ENCODE results near the gene ODF4.

The ODF4 gene, protein sequence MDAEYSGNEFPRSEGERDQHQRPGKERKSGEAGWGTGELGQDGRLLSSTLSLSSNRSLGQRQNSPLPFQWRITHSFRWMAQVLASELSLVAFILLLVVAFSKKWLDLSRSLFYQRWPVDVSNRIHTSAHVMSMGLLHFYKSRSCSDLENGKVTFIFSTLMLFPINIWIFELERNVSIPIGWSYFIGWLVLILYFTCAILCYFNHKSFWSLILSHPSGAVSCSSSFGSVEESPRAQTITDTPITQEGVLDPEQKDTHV

DNA sequence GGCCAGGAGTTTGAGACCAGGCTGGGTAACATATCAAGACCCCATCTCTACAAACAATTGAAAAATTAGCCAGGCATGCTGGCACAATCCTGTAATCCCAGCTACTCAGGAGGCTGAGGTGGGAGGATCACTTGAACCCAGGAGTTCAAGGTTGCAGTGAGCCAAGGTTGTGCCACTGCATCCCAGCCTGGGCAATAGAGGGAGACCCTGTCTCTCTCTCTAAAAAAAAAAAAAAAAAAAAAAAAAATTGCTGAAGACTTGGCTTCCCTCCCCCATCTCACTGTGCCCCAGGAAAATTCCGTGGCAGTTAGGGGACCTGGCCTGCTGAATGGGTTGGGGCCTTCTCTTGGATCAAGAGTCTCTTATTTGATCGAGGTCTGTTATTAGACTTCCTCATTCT is at the start of gene ODF4:
Gene ODF4, plus strand, starts transcription at position 301 of the 400 bp plus-strand sequence. CDS start 212 bp downstream, outside the sequence.
- DNase-seq (ENCODE audit: low spot score): no peak

DNA sequence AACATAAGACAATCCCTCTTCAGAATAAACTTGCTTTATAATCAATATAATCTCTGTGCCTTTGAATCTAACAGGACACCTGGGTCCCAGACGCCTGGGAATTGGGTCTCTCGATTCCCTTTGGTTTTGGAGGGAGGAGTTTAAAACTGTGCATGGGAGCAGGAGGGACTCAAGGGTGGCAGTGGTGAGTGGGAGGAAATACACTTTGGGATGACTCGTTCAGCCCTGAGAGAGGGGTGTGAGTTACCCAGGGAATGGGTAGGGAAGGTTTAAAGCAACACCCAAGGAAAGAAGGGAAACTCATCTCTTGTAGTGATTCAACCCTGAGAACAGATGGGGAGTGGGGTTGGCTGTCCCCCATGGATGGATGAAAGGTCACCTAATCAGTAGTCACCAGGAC is 49.6 kb upstream of the ODF4 start:
- no peak for DNase-seq (ENCODE audit: low spot score)

DNA sequence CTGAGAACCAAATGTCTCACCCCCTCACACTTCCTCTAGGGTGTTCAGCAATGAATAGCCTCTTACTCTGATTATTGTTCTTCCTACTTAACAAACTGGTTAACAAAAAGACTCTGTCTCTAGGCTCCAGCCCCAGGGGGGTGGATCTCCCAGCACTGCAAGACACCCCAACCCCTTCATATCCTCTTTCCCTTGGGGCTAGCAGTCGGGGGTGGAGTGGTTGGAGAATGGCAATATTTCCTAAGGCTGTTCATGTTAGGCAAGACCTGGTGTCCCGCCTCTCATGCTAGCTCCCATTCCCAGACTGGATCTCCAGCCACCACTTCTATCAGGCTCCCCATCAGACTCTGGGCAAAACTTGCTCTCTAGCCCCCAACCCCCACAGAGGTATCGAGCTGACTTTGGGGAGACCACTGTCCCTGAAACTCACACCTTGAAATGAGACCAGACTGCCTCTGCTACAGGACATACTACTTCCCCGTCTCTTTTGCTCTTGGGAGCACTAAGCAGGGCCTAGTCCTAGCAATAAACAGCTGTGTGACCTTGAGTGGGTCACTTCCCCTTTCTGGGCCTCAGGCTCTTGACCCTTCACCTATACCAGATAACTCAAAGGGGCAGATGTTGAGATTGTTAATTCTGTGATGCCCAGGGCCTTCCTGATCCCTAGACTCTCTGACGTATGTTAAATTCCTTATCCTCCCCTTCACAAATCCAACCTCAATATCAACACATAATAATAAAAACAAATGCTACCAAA is 46.8 kb upstream of the ODF4 start:
- DNase-seq (ENCODE audit: low spot score): no peak

DNA sequence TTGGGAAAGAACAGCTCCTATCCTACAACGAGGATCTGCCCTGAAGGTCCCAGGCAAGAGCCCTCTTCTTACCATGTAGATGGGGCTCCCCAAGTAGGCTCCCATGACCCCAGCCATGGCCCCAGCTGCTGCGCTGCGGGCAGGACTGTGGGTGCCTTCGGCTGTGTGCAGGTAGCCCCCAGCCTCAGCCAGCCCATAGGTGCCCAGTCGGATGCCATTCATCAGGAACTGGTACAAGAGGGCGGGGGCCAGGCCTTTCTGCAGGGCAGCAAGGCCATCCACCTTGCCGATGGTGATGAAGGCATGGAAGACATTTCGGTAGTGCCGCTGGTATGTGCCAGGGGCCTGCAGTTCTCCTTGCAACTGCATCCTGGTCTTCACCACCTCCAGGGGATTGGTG is 45.3 kb upstream of the ODF4 start:
- no peak for DNase-seq (ENCODE audit: low spot score)

DNA sequence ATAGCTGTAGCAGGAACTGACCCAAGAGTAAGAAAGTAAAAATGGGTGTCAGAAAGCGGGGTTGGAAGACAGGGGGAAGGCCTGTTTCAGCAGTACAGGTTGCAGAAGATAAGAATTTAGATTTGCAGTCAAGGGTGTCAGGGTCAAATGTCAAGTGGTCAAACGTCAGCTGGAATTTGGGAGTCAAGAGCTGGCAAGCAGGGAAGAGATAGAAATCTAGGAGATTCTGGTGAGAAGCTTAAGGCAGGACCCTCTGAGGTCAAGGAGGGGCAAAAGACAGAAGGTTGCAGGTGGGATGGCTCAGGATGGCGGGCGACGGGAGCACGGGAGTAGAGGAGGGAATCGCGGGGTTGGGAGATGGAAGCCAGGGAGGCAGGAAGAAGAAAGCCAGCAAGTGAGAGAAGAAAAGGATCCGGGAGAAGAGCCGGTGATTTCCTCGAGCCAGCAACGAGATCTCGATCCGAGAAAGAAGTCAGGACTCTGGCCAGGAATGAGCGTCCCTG is 44.8 kb upstream of the ODF4 start:
- no peak for DNase-seq (ENCODE audit: low spot score)

DNA sequence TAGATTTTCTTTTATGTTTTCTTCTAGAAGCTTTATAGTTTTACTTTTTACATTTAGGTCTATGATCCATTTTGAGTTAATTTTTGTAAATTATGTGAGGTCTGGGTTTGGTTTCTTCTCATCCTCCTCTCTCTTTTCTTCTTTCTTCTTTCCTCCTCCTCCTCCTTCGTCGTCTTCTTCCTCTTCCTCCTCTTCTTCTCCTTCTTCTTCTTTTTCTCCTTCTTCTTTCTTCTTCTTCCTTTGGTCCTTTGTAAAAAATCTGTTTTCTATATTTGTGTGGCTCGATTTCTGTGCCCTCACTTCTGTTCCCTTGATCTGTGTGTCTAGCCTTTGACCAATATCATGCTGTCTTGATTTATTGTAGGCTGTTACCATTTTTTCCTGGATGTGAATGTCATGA is 39.4 kb upstream of the ODF4 start:
- no peak for DNase-seq (ENCODE audit: low spot score)

DNA sequence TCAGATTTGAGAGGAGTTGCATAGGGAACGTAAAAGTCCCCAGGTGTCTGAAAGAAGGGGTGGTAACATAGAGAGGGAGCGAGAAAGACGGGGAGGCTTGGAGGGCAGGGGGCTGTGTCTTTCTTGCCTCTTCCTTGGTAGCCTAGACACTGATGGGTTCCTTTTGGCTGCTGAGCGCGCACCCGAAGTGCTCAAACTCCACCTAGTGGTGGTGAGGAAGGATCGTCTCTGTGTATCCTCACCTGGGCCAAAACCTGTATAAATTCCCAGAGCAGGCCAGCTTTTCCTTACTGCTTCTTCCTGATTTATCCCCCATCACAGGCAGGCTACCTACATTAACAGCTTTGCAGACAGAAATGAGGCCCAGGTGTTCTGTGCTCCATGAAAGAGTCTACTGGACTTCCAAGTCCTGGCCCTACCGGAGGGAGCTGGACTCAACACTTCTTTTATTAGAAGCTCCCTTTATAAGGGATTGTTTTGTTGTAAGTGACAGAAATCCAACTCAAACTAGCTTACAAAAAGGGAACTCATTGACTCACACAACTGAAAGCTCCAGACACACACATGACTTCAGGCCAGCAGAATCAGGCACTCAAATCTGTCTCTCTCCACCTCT is 38.9 kb upstream of the ODF4 start:
- DNase-seq (ENCODE audit: low spot score): peak; percentile 70

DNA sequence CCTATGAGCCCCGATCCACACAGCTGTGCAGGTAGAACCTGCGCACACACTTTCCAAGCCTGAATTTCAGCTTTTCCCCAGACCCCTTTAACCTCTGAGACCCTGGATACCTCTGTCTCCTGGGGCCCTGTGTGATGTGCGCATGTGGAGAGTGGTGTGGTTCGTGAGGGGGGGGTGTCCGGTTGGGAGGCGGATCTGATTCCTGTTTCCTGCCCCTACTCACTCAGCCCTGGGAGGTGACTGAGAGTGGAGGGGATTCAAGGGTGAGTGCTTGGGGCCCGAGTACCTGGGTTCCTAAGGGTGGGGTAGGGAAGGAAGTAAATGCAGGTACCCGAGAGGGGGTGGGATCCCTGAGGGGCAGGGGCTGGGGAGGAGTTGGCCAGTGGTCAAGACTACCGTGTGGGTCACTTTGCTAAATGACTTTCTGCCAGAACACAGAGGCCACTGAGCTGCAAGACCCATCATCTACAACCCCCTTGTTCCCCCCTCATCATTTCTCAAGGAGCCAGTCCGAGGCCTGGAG is 29.0 kb upstream of the ODF4 start:
- DNase-seq (ENCODE audit: low spot score): no peak

DNA sequence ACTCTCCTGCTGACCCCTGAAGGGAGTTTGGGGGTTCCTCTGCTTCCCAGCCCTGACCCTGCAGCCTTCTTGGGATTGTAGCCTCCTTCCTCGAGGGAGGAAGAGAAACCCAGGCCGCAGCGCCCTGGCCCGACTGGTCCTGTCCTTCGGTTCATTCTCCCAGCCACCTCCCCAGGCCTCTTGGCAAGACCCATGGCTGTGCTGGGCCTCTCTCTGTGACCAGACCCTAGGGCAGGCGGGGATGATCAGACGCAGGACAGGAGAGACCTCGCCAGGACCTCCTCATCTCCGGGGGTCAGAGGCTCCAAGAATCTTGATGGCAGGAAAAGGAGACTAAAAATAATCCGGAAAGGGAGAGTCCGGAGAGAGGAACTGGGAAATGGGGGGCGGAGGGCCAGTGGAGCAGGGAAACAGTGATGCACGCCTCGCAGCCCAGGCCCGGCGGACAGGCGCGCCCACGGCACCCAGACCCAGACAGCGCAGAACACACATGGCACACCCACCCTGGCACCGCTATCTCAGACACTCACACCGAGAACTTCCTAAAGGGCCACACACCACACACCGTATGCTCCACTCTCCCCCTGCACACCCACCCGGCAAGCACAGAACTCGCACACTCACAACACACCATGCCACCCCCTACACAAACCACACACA is 28.4 kb upstream of the ODF4 start:
- no peak for DNase-seq (ENCODE audit: low spot score)

DNA sequence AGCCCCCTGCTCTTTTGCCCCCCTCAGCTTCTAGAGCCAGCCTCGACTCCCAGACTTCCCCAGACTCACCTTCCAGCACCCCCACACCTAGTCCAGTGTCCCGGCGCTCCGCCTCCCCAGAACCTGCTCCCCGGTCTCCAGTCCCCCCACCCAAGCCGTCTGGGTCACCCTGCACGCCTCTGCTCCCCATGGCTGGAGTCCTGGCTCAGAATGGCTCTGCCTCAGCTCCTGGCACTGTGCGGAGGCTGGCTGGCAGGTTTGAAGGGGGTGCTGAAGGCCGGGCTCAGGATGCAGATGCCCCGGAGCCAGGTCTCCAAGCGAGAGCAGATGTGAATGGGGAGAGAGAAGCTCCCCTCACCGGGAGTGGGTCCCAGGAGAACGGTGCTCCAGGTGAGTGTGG is 27.4 kb upstream of the ODF4 start:
- DNase-seq (ENCODE audit: low spot score): no peak

DNA sequence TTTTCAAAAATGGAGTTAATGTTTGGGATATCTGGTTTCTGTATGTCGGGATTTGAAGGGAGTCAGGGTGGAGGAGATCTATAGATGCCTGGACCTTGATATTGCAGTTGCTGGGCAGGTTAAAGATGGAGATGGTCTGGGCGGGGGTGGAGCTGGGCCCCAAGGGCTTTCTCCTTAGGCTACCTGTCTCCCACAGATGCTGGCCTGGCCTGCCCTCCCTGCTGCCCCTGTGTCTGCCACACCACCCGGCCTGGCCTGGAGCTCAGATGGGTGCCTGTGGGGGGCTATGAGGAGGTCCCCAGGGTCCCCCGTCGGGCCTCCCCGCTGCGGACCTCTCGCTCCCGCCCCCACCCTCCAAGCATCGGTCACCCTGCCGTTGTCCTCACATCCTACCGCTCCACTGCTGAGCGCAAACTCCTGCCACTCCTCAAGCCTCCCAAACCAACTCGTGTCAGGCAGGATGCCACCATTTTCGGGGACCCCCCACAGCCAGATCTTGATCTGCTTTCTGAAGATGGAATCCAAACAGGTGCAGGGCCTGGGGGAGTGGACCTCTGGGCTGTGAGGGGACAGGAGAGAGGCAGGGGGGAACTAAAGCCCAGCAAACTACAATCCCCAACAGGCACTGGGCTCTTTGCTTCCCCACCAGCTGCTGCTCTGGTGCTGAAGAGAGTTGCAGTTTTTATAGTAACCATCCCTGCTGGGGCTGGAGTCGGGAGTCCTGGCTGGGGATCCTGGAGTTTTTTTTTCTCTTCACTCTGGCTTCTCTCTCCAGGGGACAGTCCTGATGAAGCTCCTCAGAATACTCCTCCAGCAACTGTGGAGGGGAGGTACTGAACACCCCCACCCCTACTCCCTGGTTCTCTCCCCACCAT is 26.7 kb upstream of the ODF4 start:
- DNase-seq (ENCODE audit: low spot score): no peak

DNA sequence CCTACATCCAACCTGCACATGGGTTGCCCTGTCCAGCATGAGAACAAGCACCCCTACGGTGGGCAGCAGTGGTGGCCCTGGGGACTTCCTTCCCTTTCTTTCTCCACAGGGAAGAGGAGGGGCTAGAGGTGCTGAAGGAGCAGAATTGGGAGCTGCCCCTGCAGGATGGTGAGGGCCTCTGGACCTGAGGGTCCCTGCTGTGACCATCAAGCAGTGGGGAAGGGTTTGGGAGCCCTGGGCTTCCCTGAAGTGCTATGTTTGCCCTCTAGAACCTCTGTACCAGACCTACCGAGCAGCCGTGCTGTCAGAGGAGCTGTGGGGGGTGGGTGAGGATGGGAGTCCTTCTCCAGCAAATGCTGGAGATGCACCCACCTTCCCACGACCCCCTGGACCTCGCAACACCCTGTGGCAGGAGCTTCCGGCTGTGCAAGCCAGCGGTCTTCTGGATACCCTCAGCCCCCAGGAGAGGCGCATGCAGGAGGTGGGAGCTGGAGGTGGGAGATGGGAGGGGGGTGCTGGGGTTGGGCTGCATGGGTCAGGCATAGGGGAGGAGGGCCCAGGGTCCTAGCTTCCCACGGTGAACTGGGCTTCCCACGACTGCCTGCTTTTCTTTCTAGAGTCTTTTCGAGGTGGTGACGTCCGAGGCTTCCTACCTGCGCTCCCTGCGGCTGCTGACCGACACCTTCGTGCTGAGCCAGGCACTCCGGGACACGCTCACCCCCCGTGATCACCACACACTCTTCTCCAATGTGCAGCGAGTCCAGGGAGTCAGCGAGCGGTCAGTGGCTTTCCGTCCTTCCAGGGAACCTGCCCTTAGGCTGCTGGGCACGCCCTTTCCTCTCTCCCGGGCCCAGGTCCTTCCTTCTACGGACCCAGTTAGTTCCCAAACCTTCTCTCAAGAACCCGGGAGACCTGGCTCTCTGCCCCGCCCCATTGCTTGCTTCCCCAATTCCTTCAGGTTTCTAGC is 24.6 kb upstream of the ODF4 start:
- DNase-seq (ENCODE audit: low spot score): no peak

DNA sequence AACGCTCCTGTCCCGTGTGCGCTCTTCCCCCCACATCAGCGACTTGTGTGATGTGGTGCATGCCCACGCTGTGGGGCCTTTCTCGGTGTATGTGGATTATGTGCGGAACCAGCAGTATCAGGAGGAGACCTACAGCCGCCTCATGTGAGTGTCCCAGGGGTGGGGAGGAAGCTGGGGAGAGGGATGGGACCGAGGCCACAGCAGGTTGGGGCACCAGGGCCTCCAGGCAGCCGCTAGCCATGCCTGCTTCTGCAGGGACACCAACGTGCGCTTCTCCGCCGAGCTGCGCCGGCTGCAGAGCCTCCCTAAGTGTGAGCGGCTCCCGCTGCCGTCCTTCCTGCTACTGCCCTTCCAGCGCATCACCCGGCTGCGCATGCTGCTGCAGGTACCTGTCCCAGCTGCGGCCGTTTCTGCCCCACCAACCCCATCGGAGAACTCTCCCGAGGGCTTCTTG is 23.8 kb upstream of the ODF4 start:
- DNase-seq (ENCODE audit: low spot score): no peak

DNA sequence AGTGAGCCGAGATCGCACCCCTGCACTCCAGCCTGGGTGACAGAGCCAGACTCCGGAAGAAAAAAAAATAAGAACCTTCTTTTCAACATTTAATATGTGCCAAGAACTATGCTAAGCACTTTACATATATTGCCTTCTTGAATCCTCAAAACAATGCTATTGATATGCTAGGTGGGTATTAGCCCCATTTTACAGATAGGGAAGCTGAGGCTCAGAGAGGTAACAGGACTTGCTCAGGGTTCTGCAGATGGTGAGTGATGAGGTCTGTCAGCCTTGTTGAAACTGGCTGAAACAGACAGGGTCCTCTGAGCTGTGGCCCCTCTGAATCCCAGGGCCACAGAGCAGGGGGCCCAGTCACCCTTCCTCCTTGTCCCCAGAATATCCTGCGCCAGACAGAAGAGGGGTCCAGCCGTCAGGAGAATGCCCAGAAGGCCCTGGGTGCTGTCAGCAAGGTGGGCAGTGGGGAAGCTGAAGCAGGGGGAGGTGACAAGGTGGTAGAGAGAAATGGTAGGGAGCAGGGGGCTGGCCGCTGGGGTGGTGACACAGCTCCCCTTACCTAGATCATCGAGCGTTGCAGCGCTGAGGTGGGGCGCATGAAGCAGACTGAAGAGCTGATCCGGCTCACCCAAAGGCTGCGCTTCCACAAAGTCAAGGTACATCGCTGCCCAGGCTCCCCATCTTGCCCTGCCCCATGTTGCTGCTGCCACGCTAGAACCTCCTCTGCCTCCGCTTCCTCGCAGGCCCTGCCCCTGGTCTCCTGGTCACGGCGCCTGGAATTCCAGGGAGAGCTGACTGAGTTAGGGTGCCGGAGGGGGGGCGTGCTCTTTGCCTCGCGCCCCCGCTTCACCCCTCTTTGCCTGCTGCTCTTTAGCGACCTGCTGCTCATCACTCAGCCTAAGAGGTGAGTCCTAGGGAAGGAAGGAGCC is 21.4 kb upstream of the ODF4 start:
- no peak for DNase-seq (ENCODE audit: low spot score)

DNA sequence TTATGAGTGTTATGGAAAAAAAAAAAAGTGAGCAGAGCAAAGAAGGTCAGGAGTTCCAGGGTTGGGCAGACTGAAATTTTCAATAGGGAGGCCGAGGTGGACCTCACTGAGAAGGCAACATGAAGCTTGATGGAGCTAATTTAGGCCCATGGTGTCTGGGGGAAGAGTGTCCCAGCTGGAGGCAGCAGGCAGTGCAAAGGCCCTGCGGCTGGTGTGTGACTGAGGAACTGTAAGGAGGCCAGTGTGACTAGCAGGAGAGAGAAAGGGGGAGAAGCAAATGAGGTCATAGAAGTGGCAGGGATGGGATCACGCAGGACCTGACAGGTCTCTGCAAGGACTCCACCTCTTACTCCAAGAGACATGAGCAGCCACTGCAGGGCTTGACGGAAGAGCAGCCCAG is 19.4 kb upstream of the ODF4 start:
- DNase-seq (ENCODE audit: low spot score): no peak

DNA sequence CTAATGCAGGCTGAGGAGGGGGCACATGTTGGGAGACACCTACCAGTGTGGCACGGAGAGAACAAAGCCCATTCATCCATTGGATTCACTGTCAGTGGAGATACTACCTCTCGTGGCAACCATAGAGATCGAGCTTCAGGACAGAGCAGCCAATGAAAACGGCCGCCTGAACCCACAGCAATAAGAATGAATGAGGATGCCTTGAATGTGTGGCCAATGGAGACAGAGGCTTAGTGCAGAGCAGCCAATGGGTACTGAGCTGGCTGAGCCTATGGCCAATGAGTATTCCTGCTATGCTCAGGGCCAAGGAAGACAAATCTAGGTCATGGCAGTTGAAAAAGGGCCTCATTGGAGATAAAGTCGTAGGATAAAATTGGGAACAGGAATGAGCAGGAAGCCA is 18.6 kb upstream of the ODF4 start:
- no peak for DNase-seq (ENCODE audit: low spot score)

DNA sequence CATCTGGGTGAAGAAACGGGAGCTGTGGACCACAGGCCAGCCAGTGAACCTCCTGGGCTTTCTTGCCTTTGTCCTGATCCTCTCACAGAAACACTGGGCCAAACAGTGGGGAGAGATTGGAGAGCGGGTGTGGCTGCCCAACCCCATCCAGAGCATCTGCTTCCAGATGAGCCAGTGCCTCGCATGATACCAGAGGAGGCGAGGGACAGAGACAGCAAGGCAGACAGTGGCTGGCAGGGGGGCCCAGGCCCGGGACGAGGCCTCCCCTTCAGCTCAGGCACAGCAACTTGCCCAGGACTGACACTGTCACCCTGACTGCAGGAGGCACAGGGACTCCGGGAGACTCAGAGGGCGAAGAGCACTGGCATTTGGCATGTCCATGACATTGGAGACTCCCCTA is 17.6 kb upstream of the ODF4 start:
- no peak for DNase-seq (ENCODE audit: low spot score)

DNA sequence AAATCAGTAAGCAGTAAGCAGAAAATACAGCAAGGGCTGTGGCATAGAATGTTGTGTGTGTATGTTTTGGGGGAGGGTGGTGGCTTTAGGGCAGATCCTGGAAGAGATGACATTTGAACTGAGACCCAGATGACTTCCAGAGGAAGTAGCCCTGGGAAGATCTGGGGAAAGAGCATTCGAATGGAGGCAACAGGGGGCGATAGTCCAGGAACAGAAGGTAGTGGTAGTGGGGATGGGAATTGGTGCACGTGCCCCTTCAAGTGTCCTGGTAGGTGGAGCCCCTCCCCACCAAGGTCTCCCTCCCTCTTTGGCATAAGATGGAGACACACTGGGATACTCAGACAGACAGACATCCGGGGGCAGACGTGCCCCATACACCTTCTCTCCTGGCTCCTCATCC is 15.5 kb upstream of the ODF4 start:
- DNase-seq (ENCODE audit: low spot score): no peak

DNA sequence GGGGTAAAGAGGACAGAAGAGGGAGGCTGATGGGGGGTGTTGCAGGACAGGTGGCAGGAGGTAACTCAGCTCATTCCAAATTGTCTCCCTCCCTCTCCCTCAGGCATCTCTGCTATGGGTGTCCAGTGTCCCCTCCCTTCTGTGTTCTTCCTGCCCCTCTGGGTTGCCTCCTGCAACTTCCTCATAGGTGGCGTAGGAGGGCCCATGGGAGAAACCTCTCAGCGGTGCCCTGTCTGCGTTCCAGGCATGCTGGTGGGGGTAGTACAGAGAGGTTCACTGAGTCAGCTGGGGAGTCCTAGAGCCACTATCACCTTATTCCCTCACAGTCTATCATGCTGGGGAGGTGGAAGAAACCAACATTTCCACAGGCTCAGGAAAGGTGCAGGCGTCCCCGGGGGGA is 14.7 kb upstream of the ODF4 start:
- DNase-seq (ENCODE audit: low spot score): no peak

Data from HuH-7.5 (cell line).